Psoas muscle (tissue), 8 donors: ENCODE data around the gene CD2AP. TPM values are rescaled to one million over a fixed set of nuclear protein-coding genes. Genes with fewer than 3 reads are reported as not detected.

ENCODE experiments used
- ATAC-seq, 4 donors: fragments of 200-7000 bp; cut with Tn5 transposase; one replicate each; pipeline ENCODE4 v1.9.1; 2020; ENCODE audit warnings: moderate library complexity in 3 of 4, mild to moderate bottlenecking in 2 of 4
- DNase-seq, 2 donors: peaks; one replicate each; pipeline ENCODE4 v3.0.0-alpha.2; 2020
- H3K27ac ChIP-seq: fragments of 200-600 bp; one replicate; pipeline ENCODE4 v1.8.0; 2022
- H3K27me3 ChIP-seq, 3 donors: fragments of 200-600 bp in 1 of 3; one replicate each; pipeline versions ENCODE4 v1.6.1 to v1.8.0; 2013 to 2022; ENCODE audit warnings: low read length in 2 of 3, mild to moderate bottlenecking in 2 of 3, moderate library complexity in 1 of 3; ENCODE audit not compliant: insufficient read depth in 3 of 3
- H3K36me3 ChIP-seq, 2 donors: fragments of 200-600 bp in 1 of 2; one replicate each; pipeline versions ENCODE4 v1.6.1 to v1.8.0; 2013 to 2022; ENCODE audit warnings: low read depth in 1 of 2, mild to moderate bottlenecking in 1 of 2, moderate library complexity in 1 of 2; ENCODE audit not compliant: insufficient read depth in 1 of 2
- H3K4me1 ChIP-seq: fragments of 200-600 bp; one replicate; pipeline ENCODE4 v1.8.0; 2022
- H3K4me3 ChIP-seq: fragments of 200-600 bp; one replicate; pipeline ENCODE4 v1.8.0; 2022; ENCODE audit warnings: mild to moderate bottlenecking
- H3K9me3 ChIP-seq: fragments of 200-600 bp; one replicate; pipeline ENCODE4 v1.8.0; 2022
- WGBS, 3 donors: extraction: QIAGEN DNeasy Blood & Tissue Kit; methylation state at CpG; one replicate each; pipeline versions ENCODE4 v1.1.6 to v1.1.7; 2013; 5-methylcytosine and 5-hydroxymethylcytosine counted together
- intact Hi-C, 2 donors: fragments of 100-400 bp; cut with DNase I; formaldehyde crosslinking; loops; one replicate each; pipeline versions ENCODE4 v1.11.0 to v1.14.2; 2022
- polyA plus RNA-seq, 3 donors: library from polyadenylated mRNA; stranded (reverse); fragments of 200-250 nt; gene quantifications; one replicate each; pipeline ENCODE4 v1.2.3, GENCODE V29; 2013
- total RNA-seq, 4 donors: library from RNA; stranded (reverse); fragmentation: NEBNext Ultra II Directional in 2 of 4; extraction: Animal tissue kit (Norgen Biotek cat#: 25700) in 2 of 4; gene quantifications; one replicate each; pipeline versions ENCODE4 v1.2.1 to v1.2.4, GENCODE V29; 2021 to 2023
- TF ChIP-seq, protein P1 (sequence below): fragments of 200-600 bp; IDR thresholded peaks from one replicate; pipeline ENCODE4 v1.8.0; 2022; ENCODE audit warnings: antibody characterized with exemption
- donor health status: healthy with polysubstance abuse.
- donor health status: DM: no; HTN: no; CAD: no; lungs with moderate emphysema.
- donor health status: Bipolar disorder and iron deficiency.
- donor health status: healthy.
- donor health status: DM: yes; HTN: yes; CAD: no.
- donor health status: DM: no; HTN: no; CAD: no.
- donor health status: DM: no; HTN: no; CAD: no.
- donor health status: DM: yes; HTN: yes; CAD: no.

The CD2AP gene
- total and polyA plus RNA-seq, 7 donors: 3.4 to 11.7 (median 8.3) TPM

GRCh38 chr6:47483516-47483852 lies 5.9 kb downstream of the CD2AP start:
- TF ChIP-seq, protein P1, sequence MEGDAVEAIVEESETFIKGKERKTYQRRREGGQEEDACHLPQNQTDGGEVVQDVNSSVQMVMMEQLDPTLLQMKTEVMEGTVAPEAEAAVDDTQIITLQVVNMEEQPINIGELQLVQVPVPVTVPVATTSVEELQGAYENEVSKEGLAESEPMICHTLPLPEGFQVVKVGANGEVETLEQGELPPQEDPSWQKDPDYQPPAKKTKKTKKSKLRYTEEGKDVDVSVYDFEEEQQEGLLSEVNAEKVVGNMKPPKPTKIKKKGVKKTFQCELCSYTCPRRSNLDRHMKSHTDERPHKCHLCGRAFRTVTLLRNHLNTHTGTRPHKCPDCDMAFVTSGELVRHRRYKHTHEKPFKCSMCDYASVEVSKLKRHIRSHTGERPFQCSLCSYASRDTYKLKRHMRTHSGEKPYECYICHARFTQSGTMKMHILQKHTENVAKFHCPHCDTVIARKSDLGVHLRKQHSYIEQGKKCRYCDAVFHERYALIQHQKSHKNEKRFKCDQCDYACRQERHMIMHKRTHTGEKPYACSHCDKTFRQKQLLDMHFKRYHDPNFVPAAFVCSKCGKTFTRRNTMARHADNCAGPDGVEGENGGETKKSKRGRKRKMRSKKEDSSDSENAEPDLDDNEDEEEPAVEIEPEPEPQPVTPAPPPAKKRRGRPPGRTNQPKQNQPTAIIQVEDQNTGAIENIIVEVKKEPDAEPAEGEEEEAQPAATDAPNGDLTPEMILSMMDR: no peak
- Histone ChIP-seq H3K27me3 (no peaks in the 10 kb centered on the region), H3K4me1 (peaks cover 9% of the 10 kb centered on the region), H3K9me3 (no peaks in the 10 kb centered on the region), H3K4me3 (no peak overlapping the region), H3K27ac (no peak overlapping the region), H3K36me3 (no peaks in the 10 kb centered on the region)
- ATAC-seq (no peak), DNase-seq (no peak)
- intact Hi-C loops: no loop called here

GRCh38 chr6:47483853-47484546 lies 6.4 kb downstream of the CD2AP start:
- intact Hi-C loops: no loop called here
- Histone ChIP-seq H3K27ac (no peak overlapping the region), H3K9me3 (no peaks in the 10 kb centered on the region), H3K4me1 (peaks cover 9% of the 10 kb centered on the region), H3K4me3 (no peak overlapping the region), H3K27me3 (no peaks in the 10 kb centered on the region), H3K36me3 (no peaks in the 10 kb centered on the region)
- TF ChIP-seq, protein P1: no peak
- ATAC-seq (no peak), DNase-seq (no peak)
- 0 to 41% (median 29%) methylated on average over 1 of the region's 1 CpG for WGBS, 3 donors

DNA sequence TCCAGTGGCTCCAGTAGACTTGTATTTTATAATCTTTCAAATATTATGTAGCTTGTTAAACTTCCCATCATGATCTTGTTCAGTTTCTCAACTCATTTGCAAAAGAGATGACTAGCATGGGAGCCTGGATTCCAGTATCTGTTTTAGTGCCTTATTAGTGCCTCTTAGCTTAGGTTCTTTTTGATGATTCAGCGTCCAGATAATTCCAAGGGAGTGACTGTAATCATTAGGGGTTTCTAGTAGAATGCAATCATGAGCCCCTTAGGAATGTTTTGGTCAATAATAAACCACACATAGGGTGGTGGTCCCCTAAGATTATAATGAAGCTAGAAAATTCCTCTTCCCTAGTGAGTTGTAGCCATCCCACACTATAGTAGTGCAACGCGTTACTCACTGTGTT lies 7.0 kb downstream of the CD2AP start:
- H3K9me3 ChIP-seq: no peaks in the 10 kb centered on the region
- ATAC-seq (no peak), DNase-seq (no peak)
- no peaks in the 10 kb centered on the region for H3K36me3 ChIP-seq
- TF ChIP-seq, protein P1: no peak
- peaks cover 4% of the 10 kb centered on the region for H3K4me1 ChIP-seq
- WGBS, 3 donors: 87 to 96% (median 90%) methylated on average over 3 of the region's 3 CpGs
- no peak overlapping the region for H3K27ac ChIP-seq
- intact Hi-C loops: no loop called here
- no peaks in the 10 kb centered on the region for H3K27me3 ChIP-seq
- H3K4me3 ChIP-seq: no peak overlapping the region

- Histone ChIP-seq H3K9me3 (no peaks in the 10 kb centered on the region), H3K4me3 (no peak overlapping the region), H3K4me1 (no peaks in the 10 kb centered on the region), H3K27me3 (no peaks in the 10 kb centered on the region), H3K27ac (no peak overlapping the region), H3K36me3 (no peaks in the 10 kb centered on the region)
- 77 to 90% (median 80%) methylated on average over 2 of the region's 2 CpGs for WGBS, 3 donors
- TF ChIP-seq, protein P1: no peak
- ATAC-seq: no peak
- no peak for DNase-seq
- intact Hi-C loops: no loop called here
These were observed 7.5 kb downstream of the CD2AP start for GRCh38 chr6:47485083-47485482.

- Histone ChIP-seq H3K27me3 (no peaks in the 10 kb centered on the region), H3K9me3 (no peaks in the 10 kb centered on the region), H3K27ac (no peak overlapping the region), H3K36me3 (no peaks in the 10 kb centered on the region), H3K4me1 (no peaks in the 10 kb centered on the region), H3K4me3 (no peak overlapping the region)
- ATAC-seq: no peak
- DNase-seq: no peak
- intact Hi-C loops: no loop called here
- TF ChIP-seq, protein P1: no peak
These were observed 8.0 kb downstream of the CD2AP start for GRCh38 chr6:47485491-47486135.
